ENCODE data around the gene PLEKHO1.

DNA sequence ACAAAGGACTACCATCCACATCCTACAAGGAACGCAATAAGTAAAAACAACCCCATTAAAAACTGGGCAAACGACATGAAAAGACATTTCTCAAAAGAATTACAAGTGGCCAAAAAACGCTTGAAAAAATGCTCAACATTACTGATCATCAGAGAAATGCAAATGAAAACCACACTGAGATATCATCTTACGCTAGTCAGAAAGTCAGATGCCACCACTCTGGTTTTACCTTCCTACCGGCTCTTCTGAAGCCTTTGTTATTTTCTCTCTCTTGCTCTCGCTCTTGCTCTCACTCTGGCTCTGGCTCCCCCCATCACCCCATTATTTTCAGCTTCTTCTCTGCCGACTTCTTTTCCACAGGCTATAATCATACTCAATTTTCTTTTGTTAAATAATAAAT, 43.4 kb upstream of the PLEKHO1 start:
- TF ChIP-seq EZH2 (IDR thresholded peaks at IDR 0.05; ENCODE audit: low read depth) (no peak), CTCF (conservative IDR thresholded peaks at IDR 0.05) (no peak)
